ENCODE results near the gene NAA20. TPM values are rescaled to one million over a fixed set of nuclear protein-coding genes. Genes with fewer than 3 reads are reported as not detected.
"Not testable (repeated sequence)": the region's sequence is repeated elsewhere in the genome, so short reads cannot be mapped to it uniquely, and the experiment has no call there.

NAA20 gene
- total and polyA plus RNA-seq, 4 donors, result 26.8 to 75.6 (median 39.2) TPM

DNA sequence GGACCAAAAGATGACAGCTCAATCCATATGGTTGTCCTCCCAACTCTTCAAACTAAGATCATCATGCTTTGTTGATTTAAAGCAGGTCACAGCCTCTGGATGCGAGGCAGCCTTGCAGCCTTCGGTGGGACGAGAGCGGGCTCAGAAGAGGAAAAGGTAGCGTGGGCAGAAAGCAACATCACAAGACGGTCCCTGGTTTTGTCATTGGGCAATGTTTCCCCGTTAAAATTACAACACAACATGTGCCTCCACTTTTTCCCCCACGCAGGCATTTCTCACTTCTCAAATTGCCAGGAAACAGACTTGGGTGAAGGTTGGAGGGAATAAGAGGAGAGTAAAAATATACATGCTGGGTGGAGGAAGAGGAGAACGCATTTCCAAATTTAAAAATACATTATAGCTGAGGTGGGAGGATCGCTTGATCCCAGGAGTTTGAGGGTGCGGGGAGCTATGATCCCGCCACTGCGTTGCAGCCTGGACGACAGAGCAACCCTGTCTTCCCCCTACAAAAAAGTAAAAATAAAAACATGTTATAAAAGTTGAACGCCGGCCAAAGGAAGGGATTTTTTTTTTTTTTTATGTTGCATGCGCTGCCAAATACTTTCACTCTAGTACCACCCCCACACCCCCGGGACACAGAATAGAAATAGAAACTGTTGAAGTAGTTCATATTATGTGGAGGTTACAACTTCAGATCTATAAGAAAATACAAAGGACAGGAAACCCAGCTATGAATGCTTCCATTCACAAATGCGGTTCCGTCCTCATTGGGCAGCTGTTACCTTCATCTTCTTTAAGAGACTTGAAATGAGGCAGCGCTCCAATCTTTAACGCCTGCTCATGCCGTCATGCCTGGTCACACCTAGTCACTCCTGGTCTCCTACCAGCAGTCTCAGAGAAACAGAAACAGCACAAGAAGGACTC is 13.9 kb upstream of the NAA20 start:
- Histone ChIP-seq H3K36me3 (ENCODE audit: control insufficient read depth in 4 of 4, insufficient read depth in 3 of 4, low read depth in 1 of 4, low read length in 3 of 4) (no peaks in the 10 kb centered on the region), H3K4me1 (ENCODE audit: control insufficient read depth in 4 of 4, insufficient read depth in 4 of 4, low read length in 3 of 4) (peaks cover 9 to 35% (median 27%) of the 10 kb centered on the region in 4 donors), H3K9ac (ENCODE audit: low read depth in 1 of 2, low read length in 2 of 2) (peak overlapping the region in 1 of 2 donors; percentile 1), H3K4me3 (ENCODE audit: low read depth in 1 of 3, low read length in 3 of 3) (no peak overlapping the region), H3K27me3 (ENCODE audit: control insufficient read depth in 4 of 4, insufficient read depth in 4 of 4, low read length in 3 of 4) (no peaks in the 10 kb centered on the region), H3K27ac (ENCODE audit: low read depth in 1 of 2, low read length in 2 of 2) (peak overlapping the region; percentile 9 to 58), H3K9me3 (ENCODE audit: control insufficient read depth in 4 of 4, low read length in 3 of 4) (no peaks in the 10 kb centered on the region)
- WGBS, result 47% methylated on average over 23 of the region's 23 CpGs
- TF ChIP-seq NR2F2 (IDR thresholded peaks at IDR 0.05) (no peak), RXRA (IDR thresholded peaks at IDR 0.05) (no peak)
- TF ChIP-seq, protein P1, sequence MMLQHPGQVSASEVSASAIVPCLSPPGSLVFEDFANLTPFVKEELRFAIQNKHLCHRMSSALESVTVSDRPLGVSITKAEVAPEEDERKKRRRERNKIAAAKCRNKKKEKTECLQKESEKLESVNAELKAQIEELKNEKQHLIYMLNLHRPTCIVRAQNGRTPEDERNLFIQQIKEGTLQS (IDR thresholded peaks at IDR 0.05), result no peak
- no peak for DNase-seq (ENCODE audit: low spot score)

DNA sequence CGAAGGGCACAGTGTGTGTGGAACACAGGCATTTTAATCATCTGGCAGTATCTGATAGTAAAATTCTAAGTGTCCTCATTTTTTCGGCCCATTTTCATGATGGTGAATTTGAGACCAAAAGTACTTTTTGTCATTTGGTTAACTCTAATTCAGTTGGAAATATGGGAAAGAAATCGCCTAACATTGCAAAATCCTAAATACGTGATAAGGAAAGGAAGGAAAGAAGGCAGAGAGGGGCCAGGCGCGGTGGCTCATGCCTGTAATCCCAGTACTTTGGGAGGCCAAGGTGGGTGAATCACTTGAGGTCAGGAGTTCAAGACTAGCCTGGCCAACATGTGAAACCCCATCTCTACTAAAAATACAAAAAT is 13.2 kb upstream of the NAA20 start:
- DNase-seq (ENCODE audit: low spot score); H3K9me3 ChIP-seq (ENCODE audit: control insufficient read depth in 4 of 4, low read length in 3 of 4); H3K27me3 ChIP-seq (ENCODE audit: control insufficient read depth in 4 of 4, insufficient read depth in 4 of 4, low read length in 3 of 4); H3K36me3 ChIP-seq (ENCODE audit: control insufficient read depth in 4 of 4, insufficient read depth in 3 of 4, low read depth in 1 of 4, low read length in 3 of 4); H3K4me3 ChIP-seq (ENCODE audit: low read depth in 1 of 3, low read length in 3 of 3): not testable (repeated sequence)
- Histone ChIP-seq H3K27ac (ENCODE audit: low read depth in 1 of 2, low read length in 2 of 2) (peak overlapping the region in 1 of 2 donors; percentile 58), H3K9ac (ENCODE audit: low read depth in 1 of 2, low read length in 2 of 2) (peak overlapping the region in 1 of 2 donors; percentile 1), H3K4me1 (ENCODE audit: control insufficient read depth in 4 of 4, insufficient read depth in 4 of 4, low read length in 3 of 4) (peaks cover 6 to 29% (median 23%) of the 10 kb centered on the region in 4 donors)
- 78% methylated on average over 6 of the region's 6 CpGs for WGBS

DNA sequence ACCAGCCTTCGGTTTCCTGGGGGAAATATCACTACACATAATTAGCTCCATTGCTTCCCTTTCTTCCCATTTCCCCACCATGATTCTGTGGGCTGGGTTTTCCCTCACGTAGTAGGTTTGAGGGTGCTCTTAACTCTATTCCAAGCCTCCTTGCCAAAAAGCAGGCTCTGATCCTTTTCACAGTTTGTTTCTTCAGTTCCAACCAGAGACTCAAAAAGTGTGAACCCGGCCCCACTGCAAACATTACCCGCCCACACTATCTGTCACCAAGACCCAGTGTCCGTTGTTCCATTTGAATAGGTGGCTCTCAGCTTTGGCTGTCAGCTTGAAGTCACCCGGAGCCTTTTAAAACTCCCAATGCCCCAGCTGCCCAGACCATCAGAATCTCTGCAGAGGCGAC is 11.8 kb upstream of the NAA20 start:
- H3K9me3 ChIP-seq (ENCODE audit: control insufficient read depth in 4 of 4, low read length in 3 of 4), result no peaks in the 10 kb centered on the region
- 58% methylated on average over 7 of the region's 7 CpGs for WGBS
- H3K27ac ChIP-seq (ENCODE audit: low read depth in 1 of 2, low read length in 2 of 2), result no peak overlapping the region
- H3K4me1 ChIP-seq (ENCODE audit: control insufficient read depth in 4 of 4, insufficient read depth in 4 of 4, low read length in 3 of 4), result peaks cover 2 to 24% (median 15%) of the 10 kb centered on the region in 4 donors
- TF ChIP-seq EGR1 (IDR thresholded peaks at IDR 0.05; ENCODE audit: low read depth in 2 of 2), result no peak
- no peak for DNase-seq (ENCODE audit: low spot score)
- no peak overlapping the region for H3K9ac ChIP-seq (ENCODE audit: low read depth in 1 of 2, low read length in 2 of 2)
- no peaks in the 10 kb centered on the region for H3K36me3 ChIP-seq (ENCODE audit: control insufficient read depth in 4 of 4, insufficient read depth in 3 of 4, low read depth in 1 of 4, low read length in 3 of 4)
- no peak overlapping the region for H3K4me3 ChIP-seq (ENCODE audit: low read depth in 1 of 3, low read length in 3 of 3)
- H3K27me3 ChIP-seq (ENCODE audit: control insufficient read depth in 4 of 4, insufficient read depth in 4 of 4, low read length in 3 of 4), result no peaks in the 10 kb centered on the region

DNA sequence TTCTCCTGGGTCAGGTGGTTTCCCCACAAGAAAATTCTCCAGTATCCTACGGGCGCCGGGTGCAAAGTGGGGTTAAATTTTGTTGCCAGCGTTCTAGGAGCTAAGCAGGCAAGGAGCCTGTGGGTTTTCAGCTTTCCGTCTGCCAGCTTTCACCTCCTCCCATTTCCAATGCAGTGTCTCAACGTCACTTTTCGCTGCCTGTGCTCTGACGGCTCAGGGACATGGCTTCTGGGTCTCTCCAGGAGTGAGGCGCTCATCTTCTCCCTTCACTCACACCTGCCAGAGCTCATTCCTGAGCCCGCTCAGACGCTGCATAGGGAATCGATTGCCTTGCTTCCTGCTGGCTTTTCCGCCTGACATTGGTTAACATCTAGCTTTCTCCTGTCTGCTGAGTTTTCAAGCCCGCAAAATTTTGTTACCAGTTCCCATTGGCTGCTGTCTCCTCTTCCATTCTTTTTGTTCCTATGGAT is 7.3 kb upstream of the NAA20 start:
- WGBS, result 26% methylated on average over 14 of the region's 14 CpGs
- Histone ChIP-seq H3K9me3 (ENCODE audit: control insufficient read depth in 4 of 4, low read length in 3 of 4) (no peaks in the 10 kb centered on the region), H3K27ac (ENCODE audit: low read depth in 1 of 2, low read length in 2 of 2) (peak overlapping the region; percentile 70 to 75)

More for the DNA sequence above, 7.3 kb upstream of the NAA20 start:
- no peak for DNase-seq (ENCODE audit: low spot score)
- Histone ChIP-seq H3K4me1 (ENCODE audit: control insufficient read depth in 4 of 4, insufficient read depth in 4 of 4, low read length in 3 of 4) (peaks cover 4 to 15% (median 10%) of the 10 kb centered on the region in 4 donors), H3K9ac (ENCODE audit: low read depth in 1 of 2, low read length in 2 of 2) (peak overlapping the region; percentile 23 to 69), H3K27me3 (ENCODE audit: control insufficient read depth in 4 of 4, insufficient read depth in 4 of 4, low read length in 3 of 4) (no peaks in the 10 kb centered on the region), H3K36me3 (ENCODE audit: control insufficient read depth in 4 of 4, insufficient read depth in 3 of 4, low read depth in 1 of 4, low read length in 3 of 4) (no peaks in the 10 kb centered on the region), H3K4me3 (ENCODE audit: low read depth in 1 of 3, low read length in 3 of 3) (peak overlapping the region in 2 of 3 donors; percentile 7 to 35)
- TF ChIP-seq YY1 (IDR thresholded peaks at IDR 0.05), result peak; percentile 27
- TF ChIP-seq, protein P2, sequence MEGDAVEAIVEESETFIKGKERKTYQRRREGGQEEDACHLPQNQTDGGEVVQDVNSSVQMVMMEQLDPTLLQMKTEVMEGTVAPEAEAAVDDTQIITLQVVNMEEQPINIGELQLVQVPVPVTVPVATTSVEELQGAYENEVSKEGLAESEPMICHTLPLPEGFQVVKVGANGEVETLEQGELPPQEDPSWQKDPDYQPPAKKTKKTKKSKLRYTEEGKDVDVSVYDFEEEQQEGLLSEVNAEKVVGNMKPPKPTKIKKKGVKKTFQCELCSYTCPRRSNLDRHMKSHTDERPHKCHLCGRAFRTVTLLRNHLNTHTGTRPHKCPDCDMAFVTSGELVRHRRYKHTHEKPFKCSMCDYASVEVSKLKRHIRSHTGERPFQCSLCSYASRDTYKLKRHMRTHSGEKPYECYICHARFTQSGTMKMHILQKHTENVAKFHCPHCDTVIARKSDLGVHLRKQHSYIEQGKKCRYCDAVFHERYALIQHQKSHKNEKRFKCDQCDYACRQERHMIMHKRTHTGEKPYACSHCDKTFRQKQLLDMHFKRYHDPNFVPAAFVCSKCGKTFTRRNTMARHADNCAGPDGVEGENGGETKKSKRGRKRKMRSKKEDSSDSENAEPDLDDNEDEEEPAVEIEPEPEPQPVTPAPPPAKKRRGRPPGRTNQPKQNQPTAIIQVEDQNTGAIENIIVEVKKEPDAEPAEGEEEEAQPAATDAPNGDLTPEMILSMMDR (IDR thresholded peaks at IDR 0.05; ENCODE audit: low read depth, low read length, missing input control), result no peak

All from liver (tissue), 9 donors.